Glutamatergic neuron (in vitro differentiated cells): Measurements from ENCODE around the gene ATF7. TPM values are rescaled to one million over a fixed set of nuclear protein-coding genes. Genes with fewer than 3 reads are reported as not detected.

Experiments used
- DNase-seq: peaks from one replicate; pipeline ENCODE4 v3.0.0; 2022
- H3K27ac Mint-ChIP-seq: one replicate; pipeline ENCODE4 v1.8.0; 2020; ENCODE audit warnings: mild to moderate bottlenecking, mixed read lengths, inconsistent platforms; ENCODE audit not compliant: unreplicated experiment
- H3K27me3 Mint-ChIP-seq: one replicate; pipeline ENCODE4 v1.8.0; 2020; ENCODE audit warnings: mild to moderate bottlenecking, moderate library complexity, mixed read lengths, inconsistent platforms; ENCODE audit not compliant: unreplicated experiment
- H3K36me3 Mint-ChIP-seq: one replicate; pipeline ENCODE4 v1.8.0; 2020; ENCODE audit warnings: mild to moderate bottlenecking, mixed read lengths, inconsistent platforms; ENCODE audit not compliant: unreplicated experiment
- H3K4me1 Mint-ChIP-seq: one replicate; pipeline ENCODE4 v1.8.0; 2020; ENCODE audit warnings: mild to moderate bottlenecking, low read depth, mixed read lengths, inconsistent platforms; ENCODE audit not compliant: unreplicated experiment
- H3K4me3 Mint-ChIP-seq: one replicate; pipeline ENCODE4 v1.8.0; 2020; ENCODE audit warnings: mild to moderate bottlenecking, mixed read lengths, inconsistent platforms; ENCODE audit not compliant: unreplicated experiment
- H3K9me3 Mint-ChIP-seq: one replicate; pipeline ENCODE4 v1.8.0; 2020; ENCODE audit warnings: mild to moderate bottlenecking, moderate library complexity, mixed read lengths, inconsistent platforms; ENCODE audit not compliant: unreplicated experiment
- total RNA-seq: library from RNA; stranded (reverse); fragmentation: NEBNext Ultra II Directional; extraction: Animal tissue kit (Norgen Biotek cat#: 25700); gene quantifications from one replicate; pipeline ENCODE4 v1.2.1, GENCODE V29; 2021; ENCODE audit not compliant: unreplicated experiment
- TF ChIP-seq, protein P1 (sequence below): fragments of 200-600 bp; sonication (generic); IDR thresholded peaks from one replicate; pipeline ENCODE4 v1.5.0; 2021; ENCODE audit not compliant: partially characterized antibody, unreplicated experiment

ATF7 gene
- total RNA-seq, 1 donor from 2014 or later = 36.0 TPM

DNA sequence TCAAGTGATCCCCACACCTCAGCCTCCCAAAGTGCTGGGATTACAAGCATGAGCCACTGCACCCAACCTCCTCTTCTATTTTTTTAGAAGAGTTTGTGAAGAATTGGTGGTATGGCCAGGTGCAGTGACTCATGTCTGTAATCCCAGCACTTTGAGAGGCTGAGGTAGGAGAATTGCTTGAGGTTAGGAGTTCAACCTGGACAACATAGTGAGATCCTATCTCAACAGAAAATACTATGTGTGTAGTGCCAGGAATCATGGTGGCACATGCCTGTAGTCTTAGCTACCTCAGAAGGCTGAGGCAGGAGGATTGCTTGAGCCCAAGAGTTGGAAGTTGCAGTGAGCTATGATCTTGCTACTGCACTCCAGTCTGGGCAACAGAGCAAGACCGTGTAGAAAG lies 5.5 kb upstream of the ATF7 start:
- H3K4me1 Mint-ChIP-seq = peaks cover 4% of the 10 kb centered on the region
- no peaks in the 10 kb centered on the region for H3K36me3 Mint-ChIP-seq
- no peak overlapping the region for H3K27ac Mint-ChIP-seq
- no peak overlapping the region for H3K4me3 Mint-ChIP-seq
- TF ChIP-seq, protein P1, sequence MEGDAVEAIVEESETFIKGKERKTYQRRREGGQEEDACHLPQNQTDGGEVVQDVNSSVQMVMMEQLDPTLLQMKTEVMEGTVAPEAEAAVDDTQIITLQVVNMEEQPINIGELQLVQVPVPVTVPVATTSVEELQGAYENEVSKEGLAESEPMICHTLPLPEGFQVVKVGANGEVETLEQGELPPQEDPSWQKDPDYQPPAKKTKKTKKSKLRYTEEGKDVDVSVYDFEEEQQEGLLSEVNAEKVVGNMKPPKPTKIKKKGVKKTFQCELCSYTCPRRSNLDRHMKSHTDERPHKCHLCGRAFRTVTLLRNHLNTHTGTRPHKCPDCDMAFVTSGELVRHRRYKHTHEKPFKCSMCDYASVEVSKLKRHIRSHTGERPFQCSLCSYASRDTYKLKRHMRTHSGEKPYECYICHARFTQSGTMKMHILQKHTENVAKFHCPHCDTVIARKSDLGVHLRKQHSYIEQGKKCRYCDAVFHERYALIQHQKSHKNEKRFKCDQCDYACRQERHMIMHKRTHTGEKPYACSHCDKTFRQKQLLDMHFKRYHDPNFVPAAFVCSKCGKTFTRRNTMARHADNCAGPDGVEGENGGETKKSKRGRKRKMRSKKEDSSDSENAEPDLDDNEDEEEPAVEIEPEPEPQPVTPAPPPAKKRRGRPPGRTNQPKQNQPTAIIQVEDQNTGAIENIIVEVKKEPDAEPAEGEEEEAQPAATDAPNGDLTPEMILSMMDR = no peak
- H3K9me3 Mint-ChIP-seq = peaks cover 2% of the 10 kb centered on the region
- H3K27me3 Mint-ChIP-seq = no peaks in the 10 kb centered on the region
- DNase-seq = no peak

DNA sequence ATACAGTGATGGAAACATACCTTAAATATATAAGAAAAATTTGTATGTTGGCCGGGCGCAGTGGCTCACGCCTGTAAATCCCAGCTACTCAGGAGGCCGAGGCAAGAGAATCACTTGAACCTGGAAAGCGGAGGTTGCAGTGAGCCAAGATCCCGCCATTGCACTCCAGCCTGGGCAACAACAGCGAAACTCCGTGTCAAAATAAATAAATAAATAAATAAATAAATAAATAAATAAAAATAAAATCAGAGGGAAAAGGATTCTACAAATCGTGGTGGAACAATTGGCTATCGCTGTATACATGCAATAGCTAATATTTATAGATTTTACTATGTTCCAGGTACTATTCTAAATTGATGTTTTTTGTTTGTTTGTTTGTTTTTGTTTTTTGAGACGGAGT lies 1.7 kb upstream of the ATF7 start:
- peaks cover 9% of the 10 kb centered on the region for H3K27me3 Mint-ChIP-seq
- no peaks in the 10 kb centered on the region for H3K36me3 Mint-ChIP-seq
- H3K27ac Mint-ChIP-seq = no peak overlapping the region
- H3K4me1 Mint-ChIP-seq = peaks cover 20% of the 10 kb centered on the region
- no peak for DNase-seq
- TF ChIP-seq, protein P1 = no peak
- no peak overlapping the region for H3K4me3 Mint-ChIP-seq
- H3K9me3 Mint-ChIP-seq = peaks cover 6% of the 10 kb centered on the region

DNA sequence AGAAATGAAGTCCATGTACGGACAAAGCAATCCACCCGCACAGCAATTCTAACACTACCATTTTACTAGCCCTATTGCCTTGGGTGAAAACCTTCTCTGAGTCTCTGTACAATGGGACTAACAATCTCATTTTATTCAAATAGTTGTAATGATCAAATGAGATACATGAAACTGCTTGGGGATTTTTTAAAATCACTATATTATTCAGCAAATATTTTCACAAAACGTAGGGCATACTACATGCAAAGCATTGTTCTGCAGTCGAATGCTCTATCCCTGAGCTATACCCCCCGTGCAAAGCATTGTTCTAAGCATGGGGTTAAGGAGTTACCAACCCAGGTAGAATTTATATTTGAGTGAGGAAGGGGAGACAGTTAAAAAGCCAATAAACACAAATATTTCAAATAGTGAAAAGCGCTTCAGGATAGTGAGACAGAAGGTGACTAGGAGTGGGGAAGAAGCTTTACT lies 554 bp upstream of the ATF7 start:
- H3K9me3 Mint-ChIP-seq = peaks cover 6% of the 10 kb centered on the region
- H3K4me3 Mint-ChIP-seq = peak overlapping the region; percentile 100
- peaks cover 20% of the 10 kb centered on the region for H3K4me1 Mint-ChIP-seq
- DNase-seq = no peak
- no peaks in the 10 kb centered on the region for H3K36me3 Mint-ChIP-seq
- TF ChIP-seq, protein P1 = no peak
- peaks cover 9% of the 10 kb centered on the region for H3K27me3 Mint-ChIP-seq
- H3K27ac Mint-ChIP-seq = peak overlapping the region; percentile 93

DNA sequence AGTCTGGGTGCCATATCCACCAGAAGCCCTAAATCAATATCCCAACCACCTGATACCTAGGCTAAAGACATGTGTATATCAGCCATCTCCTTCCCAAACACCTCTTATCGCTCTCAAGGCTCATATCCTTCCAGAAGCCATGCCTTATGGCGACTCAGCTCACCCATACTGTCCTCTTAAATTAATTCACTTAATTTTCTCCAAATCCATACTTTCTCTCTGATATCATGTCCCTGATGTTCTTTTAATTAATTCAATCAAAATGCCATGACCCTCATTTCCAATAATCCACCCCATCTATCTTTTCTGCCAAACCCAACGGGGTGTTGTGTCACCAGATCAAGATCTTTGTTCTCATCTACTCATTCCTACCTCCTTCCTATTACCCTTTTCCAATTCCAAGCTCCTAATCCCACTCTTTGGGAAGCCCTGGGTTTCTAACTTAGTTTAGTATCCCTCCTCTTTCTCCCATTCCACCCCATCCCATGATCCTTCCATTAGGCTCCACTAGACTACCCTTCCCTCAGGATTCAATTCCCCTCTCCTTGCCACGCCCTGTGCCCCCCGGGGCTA lies 723 bp downstream of the ATF7 start:
- TF ChIP-seq, protein P1 = no peak
- Mint-ChIP-seq H3K27me3 (peaks cover 9% of the 10 kb centered on the region), H3K36me3 (no peaks in the 10 kb centered on the region), H3K4me1 (peaks cover 20% of the 10 kb centered on the region), H3K27ac (peak overlapping the region; percentile 93), H3K9me3 (peaks cover 6% of the 10 kb centered on the region), H3K4me3 (peak overlapping the region; percentile 100)
- no peak for DNase-seq

DNA sequence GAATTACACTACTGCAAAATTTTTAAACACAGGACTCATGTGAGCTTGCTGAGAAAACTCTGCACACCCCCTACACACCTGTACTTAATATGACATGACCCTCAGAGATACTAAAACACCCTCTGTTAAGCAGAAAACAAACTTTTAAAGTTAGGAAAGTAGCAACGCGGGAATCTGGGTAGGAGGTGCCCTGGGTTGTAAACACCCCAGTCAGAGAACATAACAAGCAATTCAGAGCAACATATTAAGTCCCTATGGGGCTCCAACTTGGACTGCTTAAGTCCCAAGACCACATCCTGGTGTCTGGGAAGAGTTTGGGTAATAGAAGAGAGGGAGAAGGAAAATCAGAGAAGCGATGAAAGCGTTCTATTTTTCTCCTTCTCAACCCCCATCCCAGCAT lies 1.2 kb downstream of the ATF7 start:
- Mint-ChIP-seq H3K36me3 (no peaks in the 10 kb centered on the region), H3K27ac (peak overlapping the region; percentile 93), H3K27me3 (peaks cover 9% of the 10 kb centered on the region), H3K9me3 (peaks cover 6% of the 10 kb centered on the region), H3K4me1 (peaks cover 20% of the 10 kb centered on the region), H3K4me3 (peak overlapping the region; percentile 100)
- TF ChIP-seq, protein P1 = no peak
- DNase-seq = no peak
